Measurements from ENCODE around the gene PCSK4. TPM values are rescaled to one million over a fixed set of nuclear protein-coding genes. Genes with fewer than 3 reads are reported as not detected.
A peak's percentile ranks its signal among the peaks of the same experiment; 100 is the strongest.
"Not testable (repeated sequence)": the region's sequence is repeated elsewhere in the genome, so short reads cannot be mapped to it uniquely, and the experiment has no call there.

The PCSK4 gene
- polyA plus RNA-seq, 2 of the 4 experiments (the other 2 are of a cell fraction), result 0.76 to 2.1 TPM

- TF ChIP-seq KDM5A (IDR thresholded peaks at IDR 0.05) (no peak), CHD2 (IDR thresholded peaks at IDR 0.05; ENCODE audit: low read length, partially characterized antibody) (no peak), CBX8 (IDR thresholded peaks at IDR 0.05) (no peak), CTCF (IDR thresholded peaks at IDR 0.05) (no peak), HDAC2 (IDR thresholded peaks at IDR 0.05) (no peak), RARB (CRISPR knock-in tag; IDR thresholded peaks at IDR 0.05) (no peak), GATA3 (IDR thresholded peaks at IDR 0.05; ENCODE audit: borderline replicate concordance) (no peak)
- TF ChIP-seq, protein P1, sequence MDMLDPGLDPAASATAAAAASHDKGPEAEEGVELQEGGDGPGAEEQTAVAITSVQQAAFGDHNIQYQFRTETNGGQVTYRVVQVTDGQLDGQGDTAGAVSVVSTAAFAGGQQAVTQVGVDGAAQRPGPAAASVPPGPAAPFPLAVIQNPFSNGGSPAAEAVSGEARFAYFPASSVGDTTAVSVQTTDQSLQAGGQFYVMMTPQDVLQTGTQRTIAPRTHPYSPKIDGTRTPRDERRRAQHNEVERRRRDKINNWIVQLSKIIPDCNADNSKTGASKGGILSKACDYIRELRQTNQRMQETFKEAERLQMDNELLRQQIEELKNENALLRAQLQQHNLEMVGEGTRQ (IDR thresholded peaks at IDR 0.05), result no peak
- Histone ChIP-seq H3K4me3 (no peak overlapping the region), H3K9me3 (no peaks in the 10 kb centered on the region), H3K27ac (no peak overlapping the region), H3K4me2 (no peak overlapping the region), H3K4me1 (no peaks in the 10 kb centered on the region)
- POLR2A ChIA-PET, result no interaction called here
- DNase-seq (ENCODE audit: low read depth in 1 of 2, low spot score in 1 of 2) (no peak), ATAC-seq (peak; percentile 8 to 35; a peak in 3 of 6 replicates), FAIRE-seq (no peak)
- 85% methylated on average over 11 of the region's 14 CpGs for WGBS (ENCODE audit: missing lambda C conversion rate)
- CTCF ChIA-PET, result interaction anchor here (0.6 to 1.7 kb wide), 3 partner anchors 25 to 304 kb away, joined by 3 to 7 read pairs (median 5); no protein-coding TSS in a partner anchor
These were observed 31.5 kb upstream of the PCSK4 start for GRCh38 chr19:1521636-1522035.

DNA sequence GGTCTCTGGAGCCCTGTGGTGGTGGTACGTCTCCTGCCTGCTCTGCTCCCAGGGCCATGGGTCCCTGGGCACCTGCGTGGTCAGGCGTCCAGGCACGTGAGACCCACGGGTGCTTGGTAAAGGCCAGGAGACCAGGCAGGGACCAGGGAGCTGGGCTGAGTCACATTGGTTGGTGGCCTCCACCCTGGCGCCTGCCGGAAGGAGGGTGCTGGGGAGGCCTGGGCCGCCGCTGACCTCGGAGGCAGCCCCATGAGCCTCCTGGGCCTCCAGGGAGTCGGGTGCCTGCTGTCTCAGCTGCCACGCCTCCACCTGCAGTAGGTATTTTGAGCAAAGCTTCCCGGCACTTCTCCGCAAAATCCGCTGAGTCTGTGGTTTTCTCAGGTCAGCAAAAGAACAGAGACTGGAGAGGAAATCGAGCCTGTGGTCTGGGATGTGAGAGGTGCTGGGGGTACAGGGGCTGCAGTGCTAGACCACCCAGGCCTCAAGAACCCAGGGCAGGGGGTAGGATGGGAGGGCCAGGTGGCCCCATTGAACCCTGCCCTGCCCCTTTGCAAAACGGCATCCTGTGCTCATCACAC is 30.1 kb upstream of the PCSK4 start:
- FAIRE-seq, result no peak
- no peak for DNase-seq (ENCODE audit: low read depth in 1 of 2, low spot score in 1 of 2)

DNA sequence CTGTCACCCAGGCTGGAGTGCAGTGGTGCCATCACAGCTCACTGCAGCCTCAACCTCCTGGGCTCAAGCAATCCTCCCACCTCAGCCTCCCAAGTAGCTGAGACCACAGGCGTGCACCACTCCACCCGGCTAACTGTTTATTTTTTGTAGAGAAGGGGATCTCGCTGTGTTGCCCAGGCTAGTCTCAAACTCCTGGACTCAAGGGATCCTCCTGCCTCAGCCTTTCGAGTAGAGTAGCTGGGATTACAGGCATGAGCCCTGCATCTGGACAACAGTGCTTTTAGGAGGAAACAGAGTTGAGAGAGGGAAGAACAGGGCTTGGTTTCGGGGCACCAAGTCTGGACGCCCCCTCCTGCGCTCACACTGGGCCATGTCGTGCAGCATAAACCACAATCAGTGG is 29.7 kb upstream of the PCSK4 start:
- 75% methylated on average over 8 of the region's 8 CpGs for WGBS (ENCODE audit: missing lambda C conversion rate)
- FAIRE-seq, POLR2A ChIA-PET: not testable (repeated sequence)

More for the DNA sequence above, 30.1 kb upstream of the PCSK4 start:
- H3K4me2 ChIP-seq, result no peak overlapping the region
- no peaks in the 10 kb centered on the region for H3K9me3 ChIP-seq
- no peak overlapping the region for H3K27ac ChIP-seq
- no peak for ATAC-seq
- 62% methylated on average over 5 of the region's 17 CpGs for WGBS (ENCODE audit: missing lambda C conversion rate)
- no peaks in the 10 kb centered on the region for H3K4me1 ChIP-seq
- CTCF ChIA-PET, result no interaction called here
- POLR2A ChIA-PET, result no interaction called here
- TF ChIP-seq MAFK (IDR thresholded peaks at IDR 0.05; ENCODE audit: partially characterized antibody) (peak; percentile 80), POLR2A (IDR thresholded peaks at IDR 0.05; ENCODE audit: low read length) (no peak)
- H3K4me3 ChIP-seq, result no peak overlapping the region

DNA sequence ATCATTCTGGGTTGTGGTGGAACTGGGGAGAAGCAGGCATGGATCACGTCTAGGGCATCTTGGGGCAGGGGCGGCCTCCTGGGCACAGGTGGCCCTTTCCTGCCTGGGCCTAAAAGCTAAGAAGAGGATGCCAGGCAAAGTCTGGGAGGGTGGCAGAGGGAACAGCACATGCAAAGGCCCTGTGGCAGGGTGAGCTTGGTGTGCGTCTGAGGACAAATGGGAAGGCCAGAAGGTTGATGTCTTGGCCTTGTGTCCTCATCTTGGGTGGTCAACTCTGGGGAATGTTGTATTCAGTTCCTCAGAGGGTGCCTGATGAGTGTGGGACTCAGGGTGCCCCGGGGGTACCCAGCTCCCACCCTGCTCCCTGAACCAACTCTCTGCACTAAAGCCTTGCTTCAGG is 28.3 kb upstream of the PCSK4 start:
- ChIA-PET POLR2A (no interaction called here), CTCF (interaction anchor here (0.7 kb wide), 1 partner anchor 28 kb away, joined by 3 read pairs; no protein-coding TSS in a partner anchor)
- H3K4me1 ChIP-seq, result no peaks in the 10 kb centered on the region
- ATAC-seq (no peak), FAIRE-seq (no peak), DNase-seq (ENCODE audit: low read depth in 1 of 2, low spot score in 1 of 2) (no peak)
- WGBS (ENCODE audit: missing lambda C conversion rate), result 55% methylated on average over 4 of the region's 4 CpGs
- no peak overlapping the region for H3K4me3 ChIP-seq
- H3K27ac ChIP-seq, result no peak overlapping the region
- no peak for TF ChIP-seq SMC3 (IDR thresholded peaks at IDR 0.05)
- TF ChIP-seq CHD4 (IDR thresholded peaks at IDR 0.05; ENCODE audit: borderline replicate concordance), result no peak
- TF ChIP-seq HOXB5 (CRISPR knock-in tag; IDR thresholded peaks at IDR 0.05), result no peak
- no peak for TF ChIP-seq MAZ (IDR thresholded peaks at IDR 0.05; ENCODE audit: borderline replicate concordance, low read depth, low read length)
- TF ChIP-seq HOXA7 (CRISPR knock-in tag; IDR thresholded peaks at IDR 0.05), result no peak
- TF ChIP-seq POLR2AphosphoS2 (conservative IDR thresholded peaks at IDR 0.05; ENCODE audit: low read length), result no peak
- TF ChIP-seq KDM5A (IDR thresholded peaks at IDR 0.05), result no peak
- no peak for TF ChIP-seq HOXB13 (CRISPR knock-in tag; IDR thresholded peaks at IDR 0.05; ENCODE audit: low read depth)
- no peak for TF ChIP-seq BCL3 (IDR thresholded peaks at IDR 0.05)
- no peak for TF ChIP-seq JUNB (IDR thresholded peaks at IDR 0.05)
- no peak for TF ChIP-seq HEYL (CRISPR knock-in tag; IDR thresholded peaks at IDR 0.05)
- TF ChIP-seq PHF8 (IDR thresholded peaks at IDR 0.05; ENCODE audit: borderline replicate concordance, low read depth), result no peak
- no peak for TF ChIP-seq TFCP2L1 (CRISPR knock-in tag; IDR thresholded peaks at IDR 0.05)
- TF ChIP-seq CBX8 (IDR thresholded peaks at IDR 0.05), result no peak
- no peak for TF ChIP-seq HES2 (IDR thresholded peaks at IDR 0.05)
- TF ChIP-seq, protein P1 (IDR thresholded peaks at IDR 0.05), result no peak
- H3K9me3 ChIP-seq, result no peaks in the 10 kb centered on the region
- H3K4me2 ChIP-seq, result no peak overlapping the region

More for the DNA sequence above, 29.7 kb upstream of the PCSK4 start:
- ATAC-seq; H3K4me3 ChIP-seq; CTCF ChIA-PET; H3K9me3 ChIP-seq; DNase-seq (ENCODE audit: low read depth in 1 of 2, low spot score in 1 of 2); H3K27ac ChIP-seq; H3K4me1 ChIP-seq; H3K4me2 ChIP-seq: not testable (repeated sequence)

Data from A549 (cell line).